WTC11 (cell line): ENCODE data around the gene TNFSF4. TPM values are rescaled to one million over a fixed set of nuclear protein-coding genes. Genes with fewer than 3 reads are reported as not detected.

ENCODE experiments used
- ATAC-seq: fragments of 200-7000 bp; cut with Tn5 transposase; 2 replicates; pipeline ENCODE4 v1.10.0; 2021; ENCODE audit warnings: mild to moderate bottlenecking, moderate library complexity
- CTCF ChIA-PET: fragments of 300-600 bp; sonication (Branson Sonifier 250); formaldehyde crosslinking; loops from one replicate; lab custom pipeline; 2021; ENCODE audit warnings: antibody characterized with exemption; lab: Charles Lee
- POLR2A ChIA-PET: fragments of 350-600 bp; sonication (Branson Sonifier 250); formaldehyde crosslinking; loops from one replicate; lab custom pipeline; 2021; ENCODE audit warnings: antibody characterized with exemption; lab: Charles Lee
- DNase-seq: peaks from one replicate; pipeline ENCODE4 v3.0.0; 2021; ENCODE audit warnings: low spot score
- H3K27ac Mint-ChIP-seq: 2 replicates; pipeline ENCODE4 v1.8.0; 2021; ENCODE audit warnings: mixed read lengths
- H3K27me3 Mint-ChIP-seq: 2 replicates; pipeline ENCODE4 v1.8.0; 2021; ENCODE audit warnings: low read depth, mild to moderate bottlenecking, moderate library complexity, mixed read lengths
- H3K36me3 Mint-ChIP-seq: 2 replicates; pipeline ENCODE4 v1.8.0; 2021; ENCODE audit warnings: mixed read lengths
- H3K4me1 Mint-ChIP-seq: 2 replicates; pipeline ENCODE4 v1.8.0; 2022; ENCODE audit warnings: mixed read lengths
- H3K4me3 Mint-ChIP-seq: 2 replicates; pipeline ENCODE4 v1.8.0; 2021; ENCODE audit warnings: mild to moderate bottlenecking, moderate library complexity, mixed read lengths
- H3K9me3 Mint-ChIP-seq: 2 replicates; pipeline ENCODE4 v1.8.0; 2021; ENCODE audit warnings: mixed read lengths
- EMX1 ChIP-seq: fragments of 250-450 bp; sonication (Bioruptor Pico); IDR thresholded peaks from 2 replicates; pipeline ENCODE4 v1.8.0; 2021; ENCODE audit warnings: mild to moderate bottlenecking
- ESRRA ChIP-seq: sonication (generic); formaldehyde crosslinking; IDR thresholded peaks from 2 replicates; pipeline ENCODE4 v1.8.1; 2022; ENCODE audit warnings: mild to moderate bottlenecking, missing genetic modification reagents, borderline replicate concordance
- FOXJ3 ChIP-seq: sonication (generic); formaldehyde crosslinking; IDR thresholded peaks from 2 replicates; pipeline ENCODE4 v1.9.0; 2021; ENCODE audit warnings: missing genetic modification reagents, mild to moderate bottlenecking, borderline replicate concordance
- FOXK1 ChIP-seq: sonication (generic); formaldehyde crosslinking; IDR thresholded peaks from 2 replicates; pipeline ENCODE4 v1.8.0; 2022; ENCODE audit warnings: mild to moderate bottlenecking, moderate library complexity, missing genetic modification reagents
- JAZF1 ChIP-seq: fragments of 250-450 bp; sonication (Bioruptor Pico); IDR thresholded peaks from 2 replicates; pipeline ENCODE4 v1.9.0; 2021; ENCODE audit warnings: moderate library complexity, mild to moderate bottlenecking, inconsistent platforms
- NFATC4 ChIP-seq: fragments of 250-450 bp; sonication (Bioruptor Pico); IDR thresholded peaks from 2 replicates; pipeline ENCODE4 v1.9.0; 2021; ENCODE audit warnings: mild to moderate bottlenecking
- NFYB ChIP-seq: sonication (generic); formaldehyde crosslinking; conservative IDR thresholded peaks from 2 replicates; pipeline ENCODE4 v1.8.0; 2022; ENCODE audit warnings: low read depth, missing genetic modification reagents
- NR2C2 ChIP-seq: sonication (generic); formaldehyde crosslinking; IDR thresholded peaks from 2 replicates; pipeline ENCODE4 v1.8.0; 2022; ENCODE audit warnings: mild to moderate bottlenecking, missing genetic modification reagents
- RORB ChIP-seq: fragments of 250-450 bp; sonication (Bioruptor Pico); IDR thresholded peaks from 2 replicates; pipeline ENCODE4 v1.9.0; 2021; ENCODE audit warnings: mild to moderate bottlenecking
- SOX15 ChIP-seq: fragments of 250-450 bp; sonication (Bioruptor Pico); IDR thresholded peaks from 2 replicates; pipeline ENCODE4 v1.9.0; 2021; ENCODE audit warnings: mild to moderate bottlenecking
- SP1 ChIP-seq: sonication (generic); formaldehyde crosslinking; conservative IDR thresholded peaks from 2 replicates; pipeline ENCODE4 v1.8.1; 2022; ENCODE audit warnings: missing genetic modification reagents
- TEAD1 ChIP-seq: sonication (generic); formaldehyde crosslinking; IDR thresholded peaks from 2 replicates; pipeline ENCODE4 v1.8.0; 2022; ENCODE audit warnings: mild to moderate bottlenecking, missing genetic modification reagents
- ZNF423 ChIP-seq: fragments of 250-450 bp; sonication (Bioruptor Pico); IDR thresholded peaks from 2 replicates; pipeline ENCODE4 v2.1.2; 2022; ENCODE audit warnings: mild to moderate bottlenecking, moderate library complexity
- total RNA-seq: library from RNA; stranded (reverse); gene quantifications from 3 replicates; pipeline ENCODE4 v1.2.3, GENCODE V29; 2021
- TF ChIP-seq, protein P1 (sequence below): sonication (generic); formaldehyde crosslinking; IDR thresholded peaks from 2 replicates; pipeline ENCODE4 v1.8.1; 2022; ENCODE audit warnings: low read depth, missing genetic modification reagents, borderline replicate concordance
- TF ChIP-seq, protein P2 (sequence below): fragments of 250-450 bp; sonication (Bioruptor Pico); IDR thresholded peaks from 2 replicates; pipeline ENCODE4 v1.9.0; 2021; ENCODE audit warnings: mild to moderate bottlenecking
- TF ChIP-seq, protein P3 (sequence below): sonication (generic); formaldehyde crosslinking; IDR thresholded peaks from 2 replicates; pipeline ENCODE4 v1.8.0; 2022; ENCODE audit warnings: mild to moderate bottlenecking, missing genetic modification reagents
- TF ChIP-seq, protein P4 (sequence below): sonication (generic); formaldehyde crosslinking; IDR thresholded peaks from 2 replicates; pipeline ENCODE4 v1.8.0; 2023; ENCODE audit warnings: mild to moderate bottlenecking, missing genetic modification reagents
- TF ChIP-seq, protein P5 (sequence below): fragments of 250-450 bp; sonication (Bioruptor Pico); IDR thresholded peaks from 2 replicates; pipeline ENCODE4 v1.8.0; 2021; ENCODE audit warnings: mild to moderate bottlenecking
- TF ChIP-seq, protein P6 (sequence below): fragments of 250-450 bp; sonication (Bioruptor Pico); IDR thresholded peaks from 2 replicates; pipeline ENCODE4 v1.9.0; 2021; ENCODE audit warnings: moderate library complexity, mild to moderate bottlenecking, inconsistent platforms, borderline replicate concordance
- TF ChIP-seq, protein P7 (sequence below): sonication (generic); formaldehyde crosslinking; IDR thresholded peaks from 2 replicates; pipeline ENCODE4 v1.8.1; 2023; ENCODE audit warnings: mild to moderate bottlenecking, missing genetic modification reagents, moderate library complexity
- TF ChIP-seq, protein P8 (sequence below): sonication (generic); formaldehyde crosslinking; IDR thresholded peaks from 2 replicates; pipeline ENCODE4 v1.8.0; 2023; ENCODE audit warnings: missing genetic modification reagents
- TF ChIP-seq, protein P9 (sequence below): sonication (generic); formaldehyde crosslinking; IDR thresholded peaks from 2 replicates; pipeline ENCODE4 v1.8.1; 2022; ENCODE audit warnings: mild to moderate bottlenecking, missing genetic modification reagents, moderate library complexity, borderline replicate concordance

TNFSF4 gene
- total RNA-seq, 1 experiment from 2014 or later = 0.81 TPM

DNA sequence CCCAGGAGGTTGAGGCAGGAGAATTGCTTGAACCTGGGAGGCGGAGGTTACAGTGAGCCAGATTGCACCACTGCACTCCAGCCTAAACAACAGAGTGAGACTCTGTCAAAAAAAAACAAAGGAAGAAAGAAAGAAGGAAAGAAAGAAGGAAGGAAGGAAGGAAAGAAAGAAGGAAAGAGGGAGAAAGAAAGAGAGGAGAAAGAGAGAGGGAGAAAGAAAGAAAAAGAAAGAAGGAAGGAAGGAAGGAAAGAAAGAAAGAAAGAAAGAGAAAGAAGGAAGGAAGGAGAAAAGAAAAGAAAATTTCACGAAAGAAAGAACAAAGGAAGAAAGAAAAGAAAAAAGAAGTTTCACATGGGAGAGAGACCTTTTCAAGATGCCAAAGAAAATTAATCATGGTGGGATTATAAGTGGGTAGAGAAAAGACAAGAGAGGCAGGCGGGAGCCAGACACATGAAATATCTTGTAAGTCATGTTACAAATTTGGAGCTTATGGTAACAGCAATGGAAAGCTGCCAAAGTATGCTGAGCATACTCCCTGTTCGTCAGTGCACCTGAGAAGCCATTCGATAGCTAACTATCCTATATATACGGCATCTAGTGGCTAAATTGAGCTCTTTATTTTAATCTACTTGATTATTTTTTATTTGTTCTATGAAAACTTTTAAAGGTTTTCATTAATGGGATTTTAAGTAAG, 41.3 kb upstream of the TNFSF4 start:
- ATAC-seq (no peak), DNase-seq (no peak)
- H3K36me3 Mint-ChIP-seq = peaks cover 4% of the 10 kb centered on the region; the same call in 1 of the 2 replicates
- no peak overlapping the region for H3K4me3 Mint-ChIP-seq
- peaks cover 11% of the 10 kb centered on the region for H3K9me3 Mint-ChIP-seq
- H3K4me1 Mint-ChIP-seq = no peaks in the 10 kb centered on the region
- no peak overlapping the region for H3K27ac Mint-ChIP-seq
- no peaks in the 10 kb centered on the region; the same call in 1 of the 2 replicates for H3K27me3 Mint-ChIP-seq
- POLR2A ChIA-PET = no interaction called here
- CTCF ChIA-PET = no interaction called here
- TF ChIP-seq NFATC4 (CRISPR knock-in tag) (no peak), EMX1 (CRISPR knock-in tag) (no peak), SP1 (CRISPR knock-in tag) (no peak), NFYB (CRISPR knock-in tag) (no peak), ZNF423 (CRISPR knock-in tag) (no peak), FOXJ3 (CRISPR knock-in tag) (no peak)
- TF ChIP-seq, protein P1, sequence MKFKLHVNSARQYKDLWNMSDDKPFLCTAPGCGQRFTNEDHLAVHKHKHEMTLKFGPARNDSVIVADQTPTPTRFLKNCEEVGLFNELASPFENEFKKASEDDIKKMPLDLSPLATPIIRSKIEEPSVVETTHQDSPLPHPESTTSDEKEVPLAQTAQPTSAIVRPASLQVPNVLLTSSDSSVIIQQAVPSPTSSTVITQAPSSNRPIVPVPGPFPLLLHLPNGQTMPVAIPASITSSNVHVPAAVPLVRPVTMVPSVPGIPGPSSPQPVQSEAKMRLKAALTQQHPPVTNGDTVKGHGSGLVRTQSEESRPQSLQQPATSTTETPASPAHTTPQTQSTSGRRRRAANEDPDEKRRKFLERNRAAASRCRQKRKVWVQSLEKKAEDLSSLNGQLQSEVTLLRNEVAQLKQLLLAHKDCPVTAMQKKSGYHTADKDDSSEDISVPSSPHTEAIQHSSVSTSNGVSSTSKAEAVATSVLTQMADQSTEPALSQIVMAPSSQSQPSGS = no peak
- TF ChIP-seq, protein P2, sequence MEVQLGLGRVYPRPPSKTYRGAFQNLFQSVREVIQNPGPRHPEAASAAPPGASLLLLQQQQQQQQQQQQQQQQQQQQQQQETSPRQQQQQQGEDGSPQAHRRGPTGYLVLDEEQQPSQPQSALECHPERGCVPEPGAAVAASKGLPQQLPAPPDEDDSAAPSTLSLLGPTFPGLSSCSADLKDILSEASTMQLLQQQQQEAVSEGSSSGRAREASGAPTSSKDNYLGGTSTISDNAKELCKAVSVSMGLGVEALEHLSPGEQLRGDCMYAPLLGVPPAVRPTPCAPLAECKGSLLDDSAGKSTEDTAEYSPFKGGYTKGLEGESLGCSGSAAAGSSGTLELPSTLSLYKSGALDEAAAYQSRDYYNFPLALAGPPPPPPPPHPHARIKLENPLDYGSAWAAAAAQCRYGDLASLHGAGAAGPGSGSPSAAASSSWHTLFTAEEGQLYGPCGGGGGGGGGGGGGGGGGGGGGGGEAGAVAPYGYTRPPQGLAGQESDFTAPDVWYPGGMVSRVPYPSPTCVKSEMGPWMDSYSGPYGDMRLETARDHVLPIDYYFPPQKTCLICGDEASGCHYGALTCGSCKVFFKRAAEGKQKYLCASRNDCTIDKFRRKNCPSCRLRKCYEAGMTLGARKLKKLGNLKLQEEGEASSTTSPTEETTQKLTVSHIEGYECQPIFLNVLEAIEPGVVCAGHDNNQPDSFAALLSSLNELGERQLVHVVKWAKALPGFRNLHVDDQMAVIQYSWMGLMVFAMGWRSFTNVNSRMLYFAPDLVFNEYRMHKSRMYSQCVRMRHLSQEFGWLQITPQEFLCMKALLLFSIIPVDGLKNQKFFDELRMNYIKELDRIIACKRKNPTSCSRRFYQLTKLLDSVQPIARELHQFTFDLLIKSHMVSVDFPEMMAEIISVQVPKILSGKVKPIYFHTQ = no peak
- TF ChIP-seq, protein P3, sequence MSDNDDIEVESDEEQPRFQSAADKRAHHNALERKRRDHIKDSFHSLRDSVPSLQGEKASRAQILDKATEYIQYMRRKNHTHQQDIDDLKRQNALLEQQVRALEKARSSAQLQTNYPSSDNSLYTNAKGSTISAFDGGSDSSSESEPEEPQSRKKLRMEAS (CRISPR knock-in tag) = no peak

DNA sequence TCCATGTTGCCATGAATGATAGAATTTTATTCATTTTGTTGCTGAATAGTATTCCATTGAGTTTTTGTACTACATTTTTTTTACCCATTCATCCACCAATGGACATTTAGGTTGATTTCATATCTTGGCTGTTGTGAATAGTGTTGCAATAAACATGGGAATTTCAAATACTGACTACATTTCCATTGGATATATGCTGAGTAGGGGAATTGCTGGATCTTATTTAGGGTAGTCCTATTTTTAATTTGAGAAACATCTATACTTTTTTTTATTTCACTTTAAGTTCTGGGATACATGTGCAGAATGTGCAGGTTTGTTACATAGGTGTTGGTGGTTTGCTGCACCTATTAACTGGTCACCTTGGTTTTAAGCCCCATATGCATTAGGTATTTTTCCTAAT, 38.8 kb upstream of the TNFSF4 start:
- no peak overlapping the region for H3K4me3 Mint-ChIP-seq
- H3K9me3 Mint-ChIP-seq = peaks cover 24% of the 10 kb centered on the region
- CTCF ChIA-PET = interaction anchor here (1.6 kb wide), 1 partner anchor 9 kb away, joined by 10 read pairs; no protein-coding TSS in a partner anchor
- peaks cover 2% of the 10 kb centered on the region; the same call in 1 of the 2 replicates for H3K27me3 Mint-ChIP-seq
- POLR2A ChIA-PET = no interaction called here
- DNase-seq (no peak), ATAC-seq (no peak)
- peaks cover 5% of the 10 kb centered on the region; the same call in 1 of the 2 replicates for H3K36me3 Mint-ChIP-seq
- no peaks in the 10 kb centered on the region for H3K4me1 Mint-ChIP-seq
- H3K27ac Mint-ChIP-seq = no peak overlapping the region
- TF ChIP-seq, protein P4, sequence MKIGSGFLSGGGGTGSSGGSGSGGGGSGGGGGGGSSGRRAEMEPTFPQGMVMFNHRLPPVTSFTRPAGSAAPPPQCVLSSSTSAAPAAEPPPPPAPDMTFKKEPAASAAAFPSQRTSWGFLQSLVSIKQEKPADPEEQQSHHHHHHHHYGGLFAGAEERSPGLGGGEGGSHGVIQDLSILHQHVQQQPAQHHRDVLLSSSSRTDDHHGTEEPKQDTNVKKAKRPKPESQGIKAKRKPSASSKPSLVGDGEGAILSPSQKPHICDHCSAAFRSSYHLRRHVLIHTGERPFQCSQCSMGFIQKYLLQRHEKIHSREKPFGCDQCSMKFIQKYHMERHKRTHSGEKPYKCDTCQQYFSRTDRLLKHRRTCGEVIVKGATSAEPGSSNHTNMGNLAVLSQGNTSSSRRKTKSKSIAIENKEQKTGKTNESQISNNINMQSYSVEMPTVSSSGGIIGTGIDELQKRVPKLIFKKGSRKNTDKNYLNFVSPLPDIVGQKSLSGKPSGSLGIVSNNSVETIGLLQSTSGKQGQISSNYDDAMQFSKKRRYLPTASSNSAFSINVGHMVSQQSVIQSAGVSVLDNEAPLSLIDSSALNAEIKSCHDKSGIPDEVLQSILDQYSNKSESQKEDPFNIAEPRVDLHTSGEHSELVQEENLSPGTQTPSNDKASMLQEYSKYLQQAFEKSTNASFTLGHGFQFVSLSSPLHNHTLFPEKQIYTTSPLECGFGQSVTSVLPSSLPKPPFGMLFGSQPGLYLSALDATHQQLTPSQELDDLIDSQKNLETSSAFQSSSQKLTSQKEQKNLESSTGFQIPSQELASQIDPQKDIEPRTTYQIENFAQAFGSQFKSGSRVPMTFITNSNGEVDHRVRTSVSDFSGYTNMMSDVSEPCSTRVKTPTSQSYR (CRISPR knock-in tag) = no peak
- TF ChIP-seq ESRRA = no peak
- TF ChIP-seq SOX15 = no peak
- TF ChIP-seq TEAD1 (CRISPR knock-in tag) = no peak
- TF ChIP-seq, protein P5, sequence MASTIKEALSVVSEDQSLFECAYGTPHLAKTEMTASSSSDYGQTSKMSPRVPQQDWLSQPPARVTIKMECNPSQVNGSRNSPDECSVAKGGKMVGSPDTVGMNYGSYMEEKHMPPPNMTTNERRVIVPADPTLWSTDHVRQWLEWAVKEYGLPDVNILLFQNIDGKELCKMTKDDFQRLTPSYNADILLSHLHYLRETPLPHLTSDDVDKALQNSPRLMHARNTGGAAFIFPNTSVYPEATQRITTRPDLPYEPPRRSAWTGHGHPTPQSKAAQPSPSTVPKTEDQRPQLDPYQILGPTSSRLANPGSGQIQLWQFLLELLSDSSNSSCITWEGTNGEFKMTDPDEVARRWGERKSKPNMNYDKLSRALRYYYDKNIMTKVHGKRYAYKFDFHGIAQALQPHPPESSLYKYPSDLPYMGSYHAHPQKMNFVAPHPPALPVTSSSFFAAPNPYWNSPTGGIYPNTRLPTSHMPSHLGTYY (CRISPR knock-in tag) = no peak
- no peak for TF ChIP-seq ZNF423 (CRISPR knock-in tag)
- no peak for TF ChIP-seq NFATC4 (CRISPR knock-in tag)
- TF ChIP-seq, protein P6, sequence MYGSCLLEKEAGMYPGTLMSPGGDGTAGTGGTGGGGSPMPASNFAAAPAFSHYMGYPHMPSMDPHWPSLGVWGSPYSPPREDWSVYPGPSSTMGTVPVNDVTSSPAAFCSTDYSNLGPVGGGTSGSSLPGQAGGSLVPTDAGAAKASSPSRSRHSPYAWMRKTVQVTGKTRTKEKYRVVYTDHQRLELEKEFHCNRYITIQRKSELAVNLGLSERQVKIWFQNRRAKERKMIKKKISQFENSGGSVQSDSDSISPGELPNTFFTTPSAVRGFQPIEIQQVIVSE (CRISPR knock-in tag) = no peak
- TF ChIP-seq NR2C2 (CRISPR knock-in tag) = no peak
- TF ChIP-seq, protein P3 (CRISPR knock-in tag) = no peak
- TF ChIP-seq, protein P7, sequence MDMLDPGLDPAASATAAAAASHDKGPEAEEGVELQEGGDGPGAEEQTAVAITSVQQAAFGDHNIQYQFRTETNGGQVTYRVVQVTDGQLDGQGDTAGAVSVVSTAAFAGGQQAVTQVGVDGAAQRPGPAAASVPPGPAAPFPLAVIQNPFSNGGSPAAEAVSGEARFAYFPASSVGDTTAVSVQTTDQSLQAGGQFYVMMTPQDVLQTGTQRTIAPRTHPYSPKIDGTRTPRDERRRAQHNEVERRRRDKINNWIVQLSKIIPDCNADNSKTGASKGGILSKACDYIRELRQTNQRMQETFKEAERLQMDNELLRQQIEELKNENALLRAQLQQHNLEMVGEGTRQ (CRISPR knock-in tag) = no peak
- TF ChIP-seq, protein P8, sequence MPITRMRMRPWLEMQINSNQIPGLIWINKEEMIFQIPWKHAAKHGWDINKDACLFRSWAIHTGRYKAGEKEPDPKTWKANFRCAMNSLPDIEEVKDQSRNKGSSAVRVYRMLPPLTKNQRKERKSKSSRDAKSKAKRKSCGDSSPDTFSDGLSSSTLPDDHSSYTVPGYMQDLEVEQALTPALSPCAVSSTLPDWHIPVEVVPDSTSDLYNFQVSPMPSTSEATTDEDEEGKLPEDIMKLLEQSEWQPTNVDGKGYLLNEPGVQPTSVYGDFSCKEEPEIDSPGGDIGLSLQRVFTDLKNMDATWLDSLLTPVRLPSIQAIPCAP (CRISPR knock-in tag) = no peak
- TF ChIP-seq JAZF1 (CRISPR knock-in tag) = no peak
- TF ChIP-seq RORB (CRISPR knock-in tag) = no peak
- TF ChIP-seq, protein P9, sequence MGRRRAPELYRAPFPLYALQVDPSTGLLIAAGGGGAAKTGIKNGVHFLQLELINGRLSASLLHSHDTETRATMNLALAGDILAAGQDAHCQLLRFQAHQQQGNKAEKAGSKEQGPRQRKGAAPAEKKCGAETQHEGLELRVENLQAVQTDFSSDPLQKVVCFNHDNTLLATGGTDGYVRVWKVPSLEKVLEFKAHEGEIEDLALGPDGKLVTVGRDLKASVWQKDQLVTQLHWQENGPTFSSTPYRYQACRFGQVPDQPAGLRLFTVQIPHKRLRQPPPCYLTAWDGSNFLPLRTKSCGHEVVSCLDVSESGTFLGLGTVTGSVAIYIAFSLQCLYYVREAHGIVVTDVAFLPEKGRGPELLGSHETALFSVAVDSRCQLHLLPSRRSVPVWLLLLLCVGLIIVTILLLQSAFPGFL = no peak
- TF ChIP-seq FOXK1 (CRISPR knock-in tag) = no peak
